ENCODE data around the gene FLAD1.
A peak's percentile ranks its signal among the peaks of the same experiment; 100 is the strongest.

FLAD1 gene

GRCh38 chr1:154982897-154983648 is at the start of gene FLAD1:
Gene FLAD1 (plus strand): TSS chr1:154983344. CDS start chr1:154983695, 351 bp downstream.
- H3K4me3 ChIP-seq (replicated peaks; ENCODE audit: low read depth, low read length): peak within 1 kb of the TSS; percentile 94
- no peak for TF ChIP-seq CTCF (IDR thresholded peaks at IDR 0.05; ENCODE audit: low read depth, low read length, missing control alignments)
- DNase-seq (ENCODE audit: extremely low read depth, low read depth): peak; percentile 100

- DNase-seq (ENCODE audit: extremely low read depth, low read depth): no peak
- H3K4me3 ChIP-seq (replicated peaks; ENCODE audit: low read depth, low read length): no peak overlapping the region
- TF ChIP-seq CTCF (IDR thresholded peaks at IDR 0.05; ENCODE audit: low read depth, low read length, missing control alignments): no peak
These were observed 48.7 kb upstream of the FLAD1 start for GRCh38 chr1:154934358-154934948.

- DNase-seq (ENCODE audit: extremely low read depth, low read depth): no peak
- H3K4me3 ChIP-seq (replicated peaks; ENCODE audit: low read depth, low read length): peak overlapping the region; percentile 56
- TF ChIP-seq CTCF (IDR thresholded peaks at IDR 0.05; ENCODE audit: low read depth, low read length, missing control alignments): no peak
These were observed 47.2 kb upstream of the FLAD1 start for GRCh38 chr1:154935749-154936554.

- H3K4me3 ChIP-seq (replicated peaks; ENCODE audit: low read depth, low read length): peak within 1 kb of the TSS; percentile 56
- peak; percentile 27 for TF ChIP-seq CTCF (IDR thresholded peaks at IDR 0.05; ENCODE audit: low read depth, low read length, missing control alignments)
- DNase-seq (ENCODE audit: extremely low read depth, low read depth): peak; percentile 87
These were observed 46.5 kb upstream of the FLAD1 start, which contains the start of gene PMVK for GRCh38 chr1:154936555-154937084. Gene PMVK (minus strand): TSS chr1:154936719. CDS start chr1:154936685, 34 bp downstream.

GRCh38 chr1:154937085-154937987 is 45.8 kb upstream of the FLAD1 start:
- peak; percentile 83 for DNase-seq (ENCODE audit: extremely low read depth, low read depth)
- peak overlapping the region; percentile 56 for H3K4me3 ChIP-seq (replicated peaks; ENCODE audit: low read depth, low read length)
- TF ChIP-seq CTCF (IDR thresholded peaks at IDR 0.05; ENCODE audit: low read depth, low read length, missing control alignments): peak; percentile 12

GRCh38 chr1:154937988-154938386 is 45.2 kb upstream of the FLAD1 start:
- TF ChIP-seq CTCF (IDR thresholded peaks at IDR 0.05; ENCODE audit: low read depth, low read length, missing control alignments): no peak
- peak overlapping the region; percentile 56 for H3K4me3 ChIP-seq (replicated peaks; ENCODE audit: low read depth, low read length)
- DNase-seq (ENCODE audit: extremely low read depth, low read depth): no peak

Measured in HFF-Myc (cell line).